Head of caudate nucleus (tissue), 42 donors: ENCODE data around the gene FBXO39.
"Not testable (repeated sequence)": the region's sequence is repeated elsewhere in the genome, so short reads cannot be mapped to it uniquely, and the experiment has no call there.

Experiments
- DNase-seq, 42 donors: peaks; one replicate each; pipeline versions ENCODE4 v3.0.0 to v3.0.0-alpha.2; 2020 to 2021; ENCODE audit warnings: mixed read lengths in 7 of 42
- intact Hi-C: fragments of 100-400 bp; cut with DNase I; formaldehyde crosslinking; loops from one replicate; pipeline ENCODE4 v1.15.0; 2022

The FBXO39 gene

DNA sequence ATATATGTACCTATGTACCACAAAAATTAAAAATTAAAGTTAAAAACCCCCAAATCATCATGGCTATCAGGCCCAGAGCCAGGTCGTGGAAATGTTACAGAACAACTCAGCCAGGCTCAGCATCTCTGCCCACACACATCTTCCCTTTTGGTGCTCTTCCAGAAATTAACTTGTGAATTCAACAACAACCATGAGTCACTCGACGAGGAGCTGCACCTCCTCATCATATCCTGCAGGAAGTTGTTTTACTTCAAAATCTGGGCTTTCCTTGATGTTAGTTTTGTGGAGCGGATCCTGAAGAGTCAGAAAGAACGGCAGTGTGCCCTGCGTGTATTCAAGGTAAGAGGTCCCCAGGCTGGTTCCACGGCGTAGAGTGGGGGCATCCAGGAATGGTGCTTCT lies 10.6 kb downstream of the FBXO39 start:
- peak in 15 of 42 donors; percentile 8 to 71 (median 30) for DNase-seq
- intact Hi-C loops = no loop called here

GRCh38 chr17:6787081-6787693 lies 11.2 kb downstream of the FBXO39 start:
- intact Hi-C loops = no loop called here
- DNase-seq = no peak

GRCh38 chr17:6789146-6789545 lies 13.1 kb downstream of the FBXO39 start:
- intact Hi-C loops = no loop called here
- DNase-seq = no peak

- intact Hi-C loops = no loop called here
- DNase-seq = no peak
Measured at GRCh38 chr17:6793748-6794493, 17.9 kb downstream of the FBXO39 start.

GRCh38 chr17:6796017-6796886 lies 20.2 kb downstream of the FBXO39 start:
- DNase-seq = no peak
- intact Hi-C loops = no loop called here

GRCh38 chr17:6796887-6797490 lies 21.0 kb downstream of the FBXO39 start:
- no peak for DNase-seq
- intact Hi-C loops = no loop called here

DNA sequence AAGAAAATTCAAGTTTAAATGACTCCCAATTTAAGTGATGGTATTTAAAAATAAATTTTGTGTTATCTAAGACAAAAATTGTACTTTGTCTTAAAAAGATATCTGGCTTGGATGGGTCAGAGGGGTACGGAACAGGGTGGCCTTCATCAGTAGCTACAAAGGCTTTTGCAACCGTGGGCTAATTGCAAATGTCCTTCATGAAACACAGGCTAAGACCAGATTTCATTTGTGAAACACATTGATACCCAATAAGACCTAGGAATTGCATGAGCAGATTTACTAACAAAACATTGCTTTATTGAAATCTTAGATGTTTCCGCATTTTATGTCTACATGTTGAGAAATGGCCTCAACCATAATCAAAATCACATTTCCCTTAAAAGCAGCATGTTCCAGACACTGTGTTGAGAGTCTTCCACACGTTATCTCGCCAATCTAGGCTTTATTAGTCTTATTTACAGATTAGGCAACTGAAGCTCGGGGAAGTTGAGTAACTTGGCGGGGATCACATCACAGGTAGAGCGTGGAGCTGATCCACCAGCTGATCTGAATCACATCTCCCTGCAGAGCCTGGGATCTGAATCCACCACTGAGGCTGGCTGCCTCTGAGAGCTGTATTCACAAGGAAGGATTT lies 21.8 kb downstream of the FBXO39 start:
- DNase-seq = no peak
- intact Hi-C loops = no loop called here

- intact Hi-C loops = no loop called here
- DNase-seq = no peak
Measured at GRCh38 chr17:6799738-6800137, 23.7 kb downstream of the FBXO39 start.

DNA sequence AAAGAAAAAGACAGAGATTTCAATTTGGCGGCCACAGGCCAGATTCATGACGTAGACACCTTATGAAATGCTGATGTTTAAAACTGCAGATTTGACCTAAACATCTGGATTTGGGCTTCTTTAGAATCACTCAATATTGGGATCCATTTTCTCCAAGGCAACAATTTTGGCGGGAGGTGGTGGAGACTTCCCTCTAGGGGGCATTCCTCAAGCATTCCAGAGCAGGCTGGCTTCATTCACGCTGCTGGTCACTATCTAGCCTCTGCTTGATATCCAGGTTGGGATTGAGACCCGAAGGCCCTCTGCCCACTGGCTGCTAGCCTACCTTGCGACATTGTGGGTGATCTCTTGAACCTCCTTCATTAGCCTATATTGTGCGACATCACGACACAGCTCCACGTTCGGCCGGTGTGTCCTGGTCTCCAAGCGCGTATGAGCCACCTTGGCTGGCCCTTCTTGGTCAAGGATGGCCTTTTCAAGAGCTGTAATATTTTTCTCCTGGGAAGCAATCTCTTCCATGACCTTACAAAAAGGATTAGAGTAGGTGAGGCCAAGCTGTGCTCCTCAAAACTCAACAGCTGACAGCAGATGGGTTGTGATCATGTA lies 24.5 kb downstream of the FBXO39 start:
- intact Hi-C loops = no loop called here

GRCh38 chr17:6811510-6811909 lies 35.5 kb downstream of the FBXO39 start:
- no peak for DNase-seq
- intact Hi-C loops = no loop called here

More for the DNA sequence above, 24.5 kb downstream of the FBXO39 start:
- peak in 1 of 42 donors; percentile 45 for DNase-seq

DNA sequence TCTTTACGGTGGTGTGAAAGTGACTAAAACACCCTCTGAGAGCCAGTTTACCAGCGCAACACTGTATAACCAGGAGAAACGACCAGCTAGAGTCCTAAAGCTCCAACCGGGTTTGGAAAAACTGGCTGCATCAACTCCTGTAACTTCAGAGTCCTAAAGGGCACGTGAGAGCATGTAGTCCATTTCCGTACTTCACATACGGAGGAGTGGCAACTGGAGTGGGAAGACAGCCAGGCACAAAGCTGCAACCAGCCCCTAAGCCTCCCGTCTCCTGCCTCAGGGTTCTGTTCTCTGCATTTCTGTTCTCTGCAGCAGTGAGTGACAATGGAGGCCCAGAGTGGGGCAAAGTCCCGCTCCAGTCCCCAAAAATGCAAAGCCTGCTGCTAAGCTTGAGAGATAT lies 36.3 kb downstream of the FBXO39 start:
- DNase-seq = no peak
- intact Hi-C loops = no loop called here

- intact Hi-C loops = no loop called here
- DNase-seq = no peak
Measured at GRCh38 chr17:6815775-6816174, 39.8 kb downstream of the FBXO39 start.

GRCh38 chr17:6816368-6816767 lies 40.4 kb downstream of the FBXO39 start:
- intact Hi-C loops, DNase-seq: not testable (repeated sequence)

GRCh38 chr17:6818938-6819337 lies 42.9 kb downstream of the FBXO39 start:
- intact Hi-C loops = no loop called here
- DNase-seq = no peak

- DNase-seq = no peak
- intact Hi-C loops = no loop called here
Measured at GRCh38 chr17:6823011-6823442, 47.0 kb downstream of the FBXO39 start.

- intact Hi-C loops = no loop called here
- DNase-seq = no peak
Measured at GRCh38 chr17:6830383-6830986, 54.5 kb downstream of the FBXO39 start.

GRCh38 chr17:6831661-6832263 lies 55.7 kb downstream of the FBXO39 start, which contains the start of gene TEKT1:
Gene TEKT1, minus strand, starts transcription at chr17:6831729. Its CDS starts 1,353 bp downstream, at chr17:6830376.
- peak; percentile 53 to 88 (median 74) for DNase-seq
- intact Hi-C loops = no loop called here
